Frontal cortex (tissue), 4 donors: ENCODE measurements around the gene FADS3. TPM values are rescaled to one million over a fixed set of nuclear protein-coding genes. Genes with fewer than 3 reads are reported as not detected.

ENCODE experiments used
- DNase-seq, 2 donors: peaks; one replicate each; pipeline ENCODE4 v3.0.0; 2012; ENCODE audit warnings: low spot score in 2 of 2
- FAIRE-seq: peaks from 2 replicates; lab custom pipeline; 2012; peaks lifted over from hg19 to GRCh38; lab: Jason Lieb, UNC
- total RNA-seq: library from RNA; depleted of rRNA; stranded (reverse); fragments of >200 nt; gene quantifications from one replicate; pipeline ENCODE4 v1.2.3, GENCODE V29; 2014
- donor health status: control.
- donor health status: control.
- donor health status: control.

The FADS3 gene
- total RNA-seq, 1 donor from 2014 or later, result 35.5 TPM

DNA sequence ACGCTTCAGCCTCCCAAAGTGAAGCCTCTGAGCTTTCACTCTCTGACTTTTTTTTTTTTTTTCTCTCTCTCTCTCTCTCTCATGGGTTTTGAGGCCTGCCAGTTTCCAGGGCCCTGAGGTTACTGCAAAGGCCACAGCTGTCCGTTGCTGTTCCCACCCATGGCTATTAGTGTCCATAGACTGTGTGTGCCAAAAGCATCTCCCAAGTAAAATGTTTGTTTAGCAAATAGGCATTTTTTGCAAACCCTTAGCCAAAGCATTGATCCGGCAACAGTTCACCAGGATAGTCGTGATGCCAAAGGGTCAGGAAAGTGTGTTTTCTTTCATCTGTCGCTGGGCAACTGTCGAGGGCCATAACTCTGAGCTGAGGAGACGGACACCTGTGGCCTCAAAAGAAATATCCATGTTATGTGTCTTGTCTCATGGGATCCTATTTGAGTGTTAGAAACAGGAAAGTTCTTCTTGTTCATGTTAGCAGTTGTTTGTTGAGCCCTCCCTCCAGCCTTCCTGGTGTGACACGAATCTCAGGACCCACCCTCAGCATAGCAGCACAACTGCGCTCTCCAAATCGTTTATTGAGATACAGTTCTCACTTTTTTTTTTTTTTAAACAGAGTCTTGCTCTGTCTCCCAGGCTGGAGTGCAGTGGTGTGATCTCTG, 44.9 kb downstream of the FADS3 start:
- FAIRE-seq, result no peak
- DNase-seq, result no peak

DNA sequence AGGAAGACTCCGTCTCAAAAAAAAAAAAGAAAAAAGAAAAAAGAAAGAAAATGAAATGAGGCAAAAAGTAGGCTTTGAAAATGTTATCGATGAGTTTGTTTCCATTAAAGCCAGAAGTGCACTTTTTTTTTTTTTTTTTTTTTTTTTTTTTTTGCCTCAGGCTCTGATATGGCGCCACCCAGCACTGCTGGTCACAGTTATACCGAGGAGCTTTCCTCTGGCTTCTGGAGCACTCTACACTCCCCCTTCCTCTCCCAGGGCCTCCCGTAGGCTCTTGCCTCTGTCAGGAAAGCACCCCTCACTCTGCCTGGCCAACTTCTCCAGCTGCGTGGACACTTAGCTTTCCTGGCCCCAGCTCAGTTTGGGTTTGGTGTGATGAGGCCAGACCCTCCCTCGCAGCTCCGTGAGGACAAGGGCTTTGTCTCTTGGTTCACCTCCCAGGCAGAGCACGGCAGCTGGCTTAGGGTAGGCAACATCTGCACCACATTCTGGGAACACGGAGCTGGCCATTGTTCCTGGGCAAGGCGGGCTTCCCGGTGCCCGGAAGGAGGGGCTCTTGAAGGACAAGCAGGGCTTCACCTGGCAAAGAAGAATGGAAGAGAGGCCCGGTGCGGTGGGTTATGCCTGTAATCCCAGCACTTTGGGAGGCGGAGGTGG, 46.3 kb downstream of the FADS3 start:
- FAIRE-seq (no peak), DNase-seq (no peak)

DNA sequence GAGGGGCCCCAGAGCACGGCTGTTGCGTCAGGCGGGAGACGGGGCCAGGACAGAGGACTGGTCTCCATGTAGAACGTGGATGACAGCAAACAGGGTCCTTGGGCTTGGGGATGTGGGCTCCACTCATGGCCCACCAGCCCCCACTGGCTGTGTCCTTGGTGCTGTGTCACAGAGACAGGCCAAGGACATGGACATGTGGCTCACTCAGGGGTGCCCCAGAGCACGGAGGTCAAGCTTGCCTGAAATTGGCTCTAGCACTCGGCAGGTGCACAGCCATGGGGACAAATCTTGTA, 48.9 kb downstream of the FADS3 start:
- FAIRE-seq (no peak), DNase-seq (no peak)

DNA sequence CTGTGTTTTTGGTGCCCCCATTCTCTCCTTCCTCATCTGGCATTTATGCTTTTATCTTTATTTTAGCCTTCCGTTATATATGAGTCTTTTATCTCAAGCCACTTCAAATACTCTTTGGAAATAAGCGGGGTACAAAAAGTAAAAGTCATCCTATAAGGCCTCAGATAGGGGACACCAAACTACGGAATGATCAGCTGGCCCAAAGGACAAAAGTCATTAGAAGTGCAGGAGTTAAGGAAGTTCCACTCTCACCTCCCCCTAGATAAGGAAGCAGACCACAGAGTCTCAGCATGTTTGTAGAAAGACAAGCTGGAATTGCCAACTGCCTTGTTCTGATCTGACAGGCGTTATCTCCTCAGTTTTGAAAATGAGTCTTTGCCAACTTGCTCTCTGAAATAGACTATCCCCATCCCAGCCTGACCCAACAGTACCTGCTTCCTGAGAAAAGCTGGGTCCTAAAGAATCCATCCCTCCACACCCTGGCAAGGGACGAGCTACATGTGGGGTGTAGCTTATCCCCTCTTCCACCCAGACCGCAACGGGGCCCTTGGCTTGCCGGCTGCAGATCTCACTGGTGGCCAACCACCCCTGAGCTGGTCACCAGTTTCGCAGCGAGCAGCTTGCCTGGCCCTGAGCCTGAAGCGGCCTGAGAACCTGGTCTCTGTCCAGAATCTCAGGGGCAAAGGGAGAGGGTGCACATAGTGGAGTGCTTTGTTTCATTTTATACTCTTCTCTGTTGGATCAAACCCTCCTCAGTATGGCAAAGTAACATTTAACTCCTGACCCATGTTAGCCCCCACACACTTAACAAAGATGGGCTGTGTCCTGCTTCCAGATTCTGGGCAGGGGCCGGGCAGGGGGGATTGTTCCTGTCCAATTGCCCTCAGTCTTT, 49.5 kb downstream of the FADS3 start:
- FAIRE-seq (no peak), DNase-seq (no peak)

DNA sequence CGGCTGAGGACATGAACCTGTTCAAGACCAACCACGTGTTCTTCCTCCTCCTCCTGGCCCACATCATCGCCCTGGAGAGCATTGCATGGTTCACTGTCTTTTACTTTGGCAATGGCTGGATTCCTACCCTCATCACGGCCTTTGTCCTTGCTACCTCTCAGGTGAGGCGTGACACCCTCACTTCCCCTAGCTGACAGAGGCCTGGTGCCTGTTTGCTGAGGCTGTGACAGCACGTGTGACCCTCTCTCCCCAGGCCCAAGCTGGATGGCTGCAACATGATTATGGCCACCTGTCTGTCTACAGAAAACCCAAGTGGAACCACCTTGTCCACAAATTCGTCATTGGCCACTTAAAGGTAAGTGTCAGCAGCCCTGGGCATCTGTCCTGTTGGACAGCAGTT, 51.0 kb downstream of the FADS3 start:
- DNase-seq (no peak), FAIRE-seq (no peak)

DNA sequence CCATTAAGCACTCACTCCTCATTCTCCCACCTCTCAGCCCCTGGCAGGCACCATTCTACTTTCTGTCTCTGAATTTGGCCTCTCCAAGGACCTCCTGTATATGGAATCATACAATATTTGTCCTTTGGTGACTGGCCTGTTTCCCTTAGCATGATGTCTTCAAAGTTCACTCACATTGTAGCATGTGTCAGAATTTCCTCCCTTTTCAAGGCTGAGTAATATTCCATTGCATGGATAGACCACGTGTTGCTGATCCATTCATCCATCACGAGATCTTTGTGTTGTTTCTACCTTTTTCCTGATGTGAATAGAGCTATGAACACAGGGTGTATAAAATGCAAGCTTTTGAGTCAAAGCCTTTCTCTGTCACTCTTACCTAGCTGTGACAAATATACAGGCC, 51.6 kb downstream of the FADS3 start:
- no peak for DNase-seq
- FAIRE-seq, result no peak

DNA sequence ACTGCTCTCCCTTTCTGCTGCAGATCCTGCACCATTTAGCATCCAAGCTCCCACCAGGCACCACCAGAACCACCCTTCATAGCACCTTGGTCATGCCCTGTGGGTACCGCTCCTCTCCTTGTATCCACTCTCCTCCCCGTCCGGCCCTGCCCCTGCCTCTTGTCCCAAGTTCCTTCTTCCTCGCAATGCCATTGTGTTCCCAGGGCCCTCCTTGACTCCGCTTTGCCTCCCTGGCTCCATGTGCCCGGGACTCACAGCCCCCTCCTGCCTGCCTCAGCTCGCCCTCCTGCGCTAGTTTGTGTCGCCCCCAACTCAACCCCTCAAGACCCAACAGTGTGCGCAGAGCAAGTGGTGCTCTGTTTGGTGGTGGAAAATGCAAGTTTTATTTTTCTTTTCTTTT, 52.4 kb downstream of the FADS3 start:
- no peak for FAIRE-seq
- no peak for DNase-seq

DNA sequence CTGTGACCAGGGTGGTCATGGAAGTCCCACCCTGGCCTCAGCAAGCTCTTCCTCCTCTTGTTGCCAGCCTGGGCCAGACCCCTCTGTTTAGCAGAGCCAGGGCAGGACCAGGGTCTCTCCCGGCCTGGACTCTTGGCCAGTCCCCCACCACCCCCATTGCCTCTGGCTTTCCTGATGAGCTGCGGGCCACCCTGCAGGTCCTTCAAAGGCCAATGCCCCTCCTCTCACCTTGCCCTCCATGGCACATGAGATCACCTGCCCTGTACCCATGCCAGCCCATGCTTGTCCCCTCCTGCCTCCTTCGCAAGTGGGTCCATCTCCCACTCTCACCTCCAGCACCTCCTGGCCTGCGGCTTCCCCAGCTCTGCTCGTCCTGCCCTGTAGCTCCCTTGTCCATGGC, 52.8 kb downstream of the FADS3 start:
- FAIRE-seq, result no peak
- DNase-seq, result no peak

DNA sequence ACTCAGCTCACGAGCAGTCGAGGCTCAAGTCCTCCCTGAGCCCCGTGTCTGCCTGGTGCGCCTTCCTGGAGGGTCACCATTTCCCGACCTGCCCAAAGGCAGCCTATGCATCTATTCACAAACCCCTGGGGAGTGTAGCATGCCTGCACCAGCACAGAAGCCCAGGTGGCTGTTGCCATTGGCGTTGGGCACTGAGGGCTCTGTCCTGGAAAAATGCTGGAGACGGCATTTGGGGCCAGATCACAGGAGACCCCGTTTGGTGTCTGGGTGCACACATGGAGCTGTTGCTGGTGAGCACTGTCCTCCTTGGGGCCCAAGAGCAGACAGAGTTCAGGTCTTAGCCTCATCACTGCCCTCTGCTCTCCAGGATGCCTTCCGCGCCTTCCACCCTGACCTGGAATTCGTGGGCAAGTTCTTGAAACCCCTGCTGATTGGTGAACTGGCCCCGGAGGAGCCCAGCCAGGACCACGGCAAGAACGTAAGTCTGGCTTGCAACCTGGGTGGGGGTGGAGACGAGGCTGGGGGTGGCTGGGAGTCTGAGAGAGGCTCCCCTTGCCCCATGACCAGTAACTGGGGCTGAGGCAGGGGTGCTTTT, 53.8 kb downstream of the FADS3 start:
- FAIRE-seq, result no peak
- DNase-seq, result no peak

DNA sequence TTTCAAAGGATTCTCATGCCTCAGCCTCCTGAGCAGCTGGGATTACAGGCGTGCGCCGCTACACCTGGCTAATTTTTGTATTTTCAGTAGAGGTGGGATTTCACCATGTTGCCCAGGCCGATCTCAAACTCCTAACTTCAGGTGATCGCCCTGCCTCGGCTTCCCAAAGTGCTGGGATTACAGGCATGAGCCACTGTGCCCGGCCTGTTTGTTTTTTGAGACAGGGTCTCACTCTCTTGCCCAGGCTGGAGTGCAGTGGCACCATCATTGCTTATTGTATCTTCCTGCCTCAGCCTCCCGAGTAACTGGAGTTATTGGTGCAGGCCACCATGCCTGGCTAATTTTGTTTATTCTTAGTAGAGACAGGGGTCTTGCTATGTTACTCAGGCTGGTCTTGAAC, 55.2 kb downstream of the FADS3 start:
- FAIRE-seq, result no peak

DNA sequence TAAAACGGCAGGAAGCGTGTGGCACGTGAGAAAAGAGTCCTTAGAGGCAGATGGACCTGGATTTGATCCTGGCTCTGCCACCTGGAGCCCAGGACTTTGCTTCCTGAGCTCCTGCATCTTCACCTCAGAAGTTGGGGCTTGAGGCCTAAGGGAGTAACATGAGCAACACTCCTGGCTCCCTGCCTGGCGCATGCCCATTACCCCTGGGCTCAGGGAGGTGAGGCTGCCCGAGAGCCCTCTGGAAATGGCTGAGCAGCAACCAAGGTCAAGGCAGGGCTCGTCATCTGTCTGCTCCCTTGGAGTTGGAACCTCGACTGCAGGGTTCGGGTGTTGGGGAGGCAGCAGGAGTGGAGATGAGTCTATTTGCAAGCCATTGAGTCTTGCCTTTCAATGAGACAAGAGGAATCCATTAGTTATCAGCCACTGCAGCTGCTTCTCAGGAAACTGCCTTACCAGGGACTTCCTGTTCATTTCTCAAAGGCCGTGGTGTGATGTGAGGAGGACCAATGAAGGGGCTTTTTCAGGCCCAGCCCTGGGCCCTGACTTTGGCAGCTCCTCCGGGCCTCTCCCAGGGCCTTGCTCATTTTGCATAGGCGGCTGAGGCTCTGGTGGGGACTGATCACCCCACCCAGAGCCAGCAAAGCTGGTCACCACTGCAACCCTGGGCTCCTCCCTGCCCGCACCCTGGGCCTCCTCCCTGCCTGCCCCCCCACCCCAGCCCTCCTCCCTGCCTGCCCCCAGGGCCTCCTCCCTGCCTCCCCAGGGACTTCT, 56.9 kb downstream of the FADS3 start:
- FAIRE-seq (no peak), DNase-seq (peak in 1 of 2 donors; percentile 39)

More for the DNA sequence above, 55.2 kb downstream of the FADS3 start:
- no peak for DNase-seq

DNA sequence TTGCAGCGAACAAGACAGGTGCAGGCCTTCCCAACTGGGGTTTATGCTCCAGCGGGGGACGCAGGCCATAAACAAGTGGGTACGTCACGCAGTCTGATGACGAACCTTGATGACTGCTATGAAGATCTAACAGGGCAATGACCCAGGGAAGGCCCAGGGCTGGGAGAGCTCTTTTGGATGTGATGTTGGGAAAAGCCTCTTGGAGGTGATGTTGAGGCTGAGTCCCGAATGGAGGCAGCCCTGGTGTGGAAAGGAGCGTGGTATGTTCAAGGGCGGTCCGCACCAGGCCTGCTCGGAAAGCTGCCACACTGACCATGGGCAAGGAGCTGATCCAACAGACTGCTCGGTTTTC, 57.4 kb downstream of the FADS3 start:
- DNase-seq, result no peak

DNA sequence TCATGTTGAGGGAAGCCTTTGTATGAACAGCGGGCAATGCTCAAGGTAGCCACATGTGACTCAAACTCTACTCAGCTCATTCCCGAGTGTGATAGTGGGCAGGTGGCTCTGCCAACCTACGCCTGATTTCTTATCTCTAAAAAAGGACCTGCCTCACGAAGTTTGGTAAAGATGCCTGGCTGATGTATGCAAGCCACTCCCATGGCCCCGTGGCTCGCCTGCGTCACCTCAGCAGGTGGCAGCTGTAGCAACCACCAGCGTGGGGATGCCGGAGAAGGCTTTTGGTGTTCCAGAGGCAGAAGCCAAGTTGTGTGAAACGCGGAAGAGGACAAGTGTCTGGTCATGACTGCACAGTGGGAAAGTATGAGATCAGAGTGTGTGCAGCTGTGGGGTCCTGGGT, 57.9 kb downstream of the FADS3 start:
- FAIRE-seq, result no peak
- peak in 1 of 2 donors; percentile 46 for DNase-seq

More for the DNA sequence above, 57.4 kb downstream of the FADS3 start:
- no peak for FAIRE-seq

DNA sequence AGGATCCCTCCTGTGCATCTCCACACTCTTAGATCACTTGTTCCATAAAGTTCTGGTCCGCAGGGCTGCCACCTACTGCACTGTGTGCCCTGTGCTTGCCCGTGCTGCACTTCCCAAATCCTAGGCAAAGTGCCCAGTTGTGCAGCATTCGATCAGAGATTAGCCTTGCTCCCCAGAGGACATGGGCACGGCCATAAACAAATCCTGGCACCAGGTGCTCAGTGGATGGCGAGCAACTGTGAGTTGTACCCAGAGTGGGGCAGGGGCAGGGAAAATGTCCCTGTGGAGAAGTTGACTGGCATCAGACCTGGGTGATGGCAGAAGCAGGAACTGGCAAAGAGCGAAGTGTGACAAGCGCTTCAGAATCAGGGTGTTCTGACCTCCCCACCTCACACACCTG, 58.6 kb downstream of the FADS3 start:
- DNase-seq, result no peak
- FAIRE-seq, result no peak

DNA sequence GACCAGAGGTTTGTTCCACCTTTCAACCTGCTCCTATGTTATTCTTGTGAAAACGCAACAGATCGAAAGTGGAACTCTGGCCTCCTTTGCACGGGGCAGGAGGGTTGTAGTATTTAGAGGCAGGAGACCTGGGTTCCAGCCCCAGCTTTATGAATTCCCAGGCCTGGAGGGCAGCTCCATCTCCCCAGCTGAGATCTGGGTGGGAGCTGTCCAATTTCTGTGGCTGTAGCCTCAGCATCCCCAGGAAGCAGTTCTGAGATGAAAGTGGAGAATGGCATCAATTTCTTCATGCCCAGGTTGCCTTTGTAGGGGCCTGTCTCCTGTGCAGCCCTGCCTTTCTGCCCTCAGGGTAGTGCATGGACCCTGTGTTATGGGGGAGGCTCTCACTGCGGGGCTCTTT, 59.1 kb downstream of the FADS3 start:
- no peak for FAIRE-seq
- no peak for DNase-seq

DNA sequence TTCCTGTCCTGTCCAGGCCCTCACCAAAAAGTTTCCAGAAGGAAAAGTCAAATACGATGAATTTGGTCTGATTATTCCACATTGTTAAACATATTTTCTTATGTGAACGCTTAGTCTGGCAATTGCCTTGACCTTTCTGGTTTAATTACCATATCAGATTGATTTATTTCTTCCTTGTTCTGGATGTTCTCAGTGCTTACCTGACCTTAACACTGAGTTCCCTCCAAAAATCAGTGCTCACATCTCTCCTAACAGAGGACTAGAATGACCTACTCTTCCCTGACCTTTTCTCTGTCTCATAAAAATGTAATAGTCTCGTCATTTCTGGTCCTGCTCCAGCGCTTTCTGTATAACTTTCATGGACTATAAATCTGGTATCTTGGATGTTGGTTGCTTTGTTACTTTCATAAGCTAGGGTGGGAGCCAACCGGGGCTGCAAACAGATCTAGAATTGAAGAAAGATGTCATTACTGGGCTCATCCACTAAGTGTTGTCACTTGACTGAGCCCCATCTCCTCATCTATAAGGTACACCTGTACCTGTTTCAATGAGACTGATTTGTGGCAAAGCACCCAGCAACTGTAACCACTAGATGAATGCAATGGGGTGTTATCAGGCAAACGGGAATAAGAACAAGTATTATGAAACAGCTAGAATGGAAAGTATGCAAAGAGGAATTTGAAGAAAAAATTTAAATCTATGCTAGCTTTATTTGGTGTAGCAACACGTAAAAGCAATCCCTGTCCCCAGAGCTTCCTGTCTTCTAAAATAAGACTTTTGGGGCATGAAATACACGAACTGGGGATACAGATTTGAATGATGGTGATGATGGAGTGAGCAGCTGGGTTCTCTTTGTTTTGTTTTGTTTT, 60.9 kb downstream of the FADS3 start:
- DNase-seq (no peak), FAIRE-seq (no peak)

DNA sequence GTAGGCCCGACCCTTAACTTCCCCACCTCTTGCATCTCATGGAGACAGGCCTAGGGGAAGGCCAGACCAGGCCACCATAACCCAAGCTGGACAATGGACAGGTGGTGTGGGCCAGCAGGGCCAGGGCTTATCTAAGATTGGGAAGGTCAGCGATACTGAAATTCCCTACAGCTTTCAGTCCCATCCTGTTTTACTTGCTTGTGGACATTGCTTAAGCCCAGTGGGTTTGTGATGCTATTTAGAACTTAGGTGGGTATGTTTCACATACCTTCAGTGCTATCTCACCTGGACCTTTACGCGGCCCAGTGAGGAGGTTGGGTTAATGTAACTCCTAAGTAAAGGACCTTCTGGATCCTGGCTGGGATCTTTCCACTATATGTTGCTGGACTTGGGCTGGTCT, 61.5 kb downstream of the FADS3 start:
- no peak for FAIRE-seq

DNA sequence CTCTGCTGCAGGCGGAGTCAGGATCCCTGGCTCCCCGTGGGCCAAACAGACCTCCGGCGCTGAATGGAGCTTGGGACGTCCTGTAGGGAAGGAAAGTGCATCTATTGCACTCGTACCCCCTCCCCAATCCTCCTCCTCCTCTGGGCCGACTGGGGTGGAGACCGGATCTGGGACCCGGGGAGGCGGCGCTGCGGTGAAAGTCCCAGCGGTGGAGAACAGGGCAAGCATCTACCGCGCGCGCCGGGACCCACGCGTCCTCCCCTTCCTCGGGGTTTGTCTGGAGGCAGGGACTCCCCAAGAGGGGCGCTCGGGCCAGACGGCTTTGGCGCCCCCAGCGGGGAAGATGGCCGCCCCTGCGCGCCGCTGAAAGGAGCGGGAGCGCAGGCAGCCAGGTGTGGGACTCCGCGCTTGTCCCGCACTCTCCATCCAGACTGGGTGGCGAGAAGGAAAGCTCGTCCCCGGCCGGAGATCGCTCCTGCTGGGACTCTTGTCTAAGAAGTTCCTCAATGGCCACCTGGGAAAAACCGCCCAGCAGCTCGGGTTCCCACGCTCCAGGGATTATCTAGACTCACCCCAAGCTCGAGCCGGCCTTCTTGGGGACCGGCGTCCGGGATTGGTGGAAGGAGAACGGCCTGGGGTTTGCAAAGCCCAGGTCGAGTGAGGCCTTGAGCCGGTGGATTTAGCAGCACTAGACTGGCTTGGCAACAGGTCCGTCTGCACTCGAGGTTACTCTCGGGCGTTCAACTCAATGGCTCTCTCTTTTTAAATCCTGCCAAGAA, 62.5 kb downstream of the FADS3 start:
- DNase-seq, result peak; percentile 54 to 59
- no peak for FAIRE-seq

More for the DNA sequence above, 61.5 kb downstream of the FADS3 start:
- DNase-seq, result no peak

DNA sequence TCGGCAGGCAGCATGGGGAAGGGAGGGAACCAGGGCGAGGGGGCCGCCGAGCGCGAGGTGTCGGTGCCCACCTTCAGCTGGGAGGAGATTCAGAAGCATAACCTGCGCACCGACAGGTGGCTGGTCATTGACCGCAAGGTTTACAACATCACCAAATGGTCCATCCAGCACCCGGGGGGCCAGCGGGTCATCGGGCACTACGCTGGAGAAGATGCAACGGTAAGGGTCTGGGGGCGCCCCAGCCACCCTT, 63.0 kb downstream of the FADS3 start:
- FAIRE-seq, result no peak

More for the DNA sequence above, 63.0 kb downstream of the FADS3 start:
- no peak for DNase-seq
